Natural killer cell (primary cell): ENCODE data around the gene PTRH1. TPM values are rescaled to one million over a fixed set of nuclear protein-coding genes. Genes with fewer than 3 reads are reported as not detected.

Experiments used
- ATAC-seq, 3 donors: fragments of 150-1000 bp in 2 of 3; fragments of 200-7000 bp in 1 of 3; cut with Tn5 transposase; 1 replicate in 1 of 3; 2 replicates in 2 of 3; pipeline ENCODE4 v1.10.0; 2021; ENCODE audit warnings: mild to moderate bottlenecking in 2 of 3, moderate library complexity in 2 of 3
- DNase-seq, 2 donors: peaks; one replicate each; pipeline versions ENCODE4 v3.0.0 to v3.0.0-alpha.2; 2013 to 2021; ENCODE audit warnings: mixed read lengths in 1 of 2
- H3K27ac ChIP-seq: one replicate; pipeline ENCODE4 v1.5.1; 2013; ENCODE audit warnings: mild to moderate bottlenecking, low read length
- H3K27me3 ChIP-seq: one replicate; pipeline ENCODE4 v1.6.1; 2013; ENCODE audit warnings: low read length; ENCODE audit not compliant: control insufficient read depth, insufficient read depth
- H3K36me3 ChIP-seq: one replicate; pipeline ENCODE4 v1.6.1; 2013; ENCODE audit warnings: low read length; ENCODE audit not compliant: control insufficient read depth, insufficient read depth
- H3K4me1 ChIP-seq: one replicate; pipeline ENCODE4 v1.6.1; 2013; ENCODE audit warnings: low read length; ENCODE audit not compliant: control insufficient read depth, insufficient read depth
- H3K4me3 ChIP-seq: one replicate; pipeline ENCODE4 v1.5.1; 2013; ENCODE audit warnings: low read length
- H3K9me3 ChIP-seq: one replicate; pipeline ENCODE4 v1.6.1; 2013; ENCODE audit warnings: low read length; ENCODE audit not compliant: control insufficient read depth, insufficient read depth
- H3K27ac Mint-ChIP-seq, 2 donors: one replicate each; pipeline ENCODE4 v1.8.0; 2022; ENCODE audit warnings: mild to moderate bottlenecking in 2 of 2, mixed read lengths in 2 of 2, moderate library complexity in 1 of 2
- H3K27me3 Mint-ChIP-seq, 2 donors: one replicate each; pipeline ENCODE4 v1.8.0; 2022; ENCODE audit warnings: low read depth in 2 of 2, mixed read lengths in 2 of 2
- H3K36me3 Mint-ChIP-seq: one replicate; pipeline ENCODE4 v1.8.0; 2022; ENCODE audit warnings: mixed read lengths
- H3K4me1 Mint-ChIP-seq, 2 donors: one replicate each; pipeline ENCODE4 v1.8.0; 2022; ENCODE audit warnings: mixed read lengths in 2 of 2
- H3K4me3 Mint-ChIP-seq: one replicate; pipeline ENCODE4 v1.8.0; 2022; ENCODE audit warnings: mild to moderate bottlenecking, moderate library complexity, mixed read lengths
- H3K9me3 Mint-ChIP-seq, 2 donors: one replicate each; pipeline ENCODE4 v1.8.0; 2022; ENCODE audit warnings: mixed read lengths in 2 of 2
- WGBS: methylation state at CpG from one replicate; pipeline ENCODE4 v1.1.7; 2013; ENCODE audit warnings: missing lambda C conversion rate; ENCODE audit not compliant: insufficient coverage; 5-methylcytosine and 5-hydroxymethylcytosine counted together
- intact Hi-C: fragments of 100-400 bp; cut with micrococcal nuclease; formaldehyde crosslinking; loops from one replicate; pipeline ENCODE4 v1.14.2; 2022
- total RNA-seq, 4 donors: library from RNA; stranded (reverse); fragments of 120-200 nt in 1 of 4; gene quantifications; one replicate each; pipeline versions ENCODE4 v1.2.3 to v1.2.4, GENCODE V29; 2013 to 2022
- TF ChIP-seq, protein P1 (sequence below): fragments of 200-600 bp; IDR thresholded peaks from one replicate; pipeline ENCODE4 v1.8.0; 2022; ENCODE audit warnings: antibody characterized with exemption

Gene PTRH1
- total RNA-seq, 3 donors from 2014 or later (not counting 1 experiment from before 2014, with no cell fraction given), result 6.9 to 11.5 (median 11.0) TPM

GRCh38 chr9:127720031-127720864 is 4.8 kb upstream of the PTRH1 start:
- Mint-ChIP-seq H3K36me3 (no peaks in the 10 kb centered on the region), H3K4me3 (peak overlapping the region; percentile 26), H3K27me3 (no peaks in the 10 kb centered on the region), H3K9me3 (no peaks in the 10 kb centered on the region), H3K27ac (peak overlapping the region; percentile 59 to 81), H3K4me1 (peaks cover 26 to 30% of the 10 kb centered on the region in 2 donors)
- TF ChIP-seq, protein P1, sequence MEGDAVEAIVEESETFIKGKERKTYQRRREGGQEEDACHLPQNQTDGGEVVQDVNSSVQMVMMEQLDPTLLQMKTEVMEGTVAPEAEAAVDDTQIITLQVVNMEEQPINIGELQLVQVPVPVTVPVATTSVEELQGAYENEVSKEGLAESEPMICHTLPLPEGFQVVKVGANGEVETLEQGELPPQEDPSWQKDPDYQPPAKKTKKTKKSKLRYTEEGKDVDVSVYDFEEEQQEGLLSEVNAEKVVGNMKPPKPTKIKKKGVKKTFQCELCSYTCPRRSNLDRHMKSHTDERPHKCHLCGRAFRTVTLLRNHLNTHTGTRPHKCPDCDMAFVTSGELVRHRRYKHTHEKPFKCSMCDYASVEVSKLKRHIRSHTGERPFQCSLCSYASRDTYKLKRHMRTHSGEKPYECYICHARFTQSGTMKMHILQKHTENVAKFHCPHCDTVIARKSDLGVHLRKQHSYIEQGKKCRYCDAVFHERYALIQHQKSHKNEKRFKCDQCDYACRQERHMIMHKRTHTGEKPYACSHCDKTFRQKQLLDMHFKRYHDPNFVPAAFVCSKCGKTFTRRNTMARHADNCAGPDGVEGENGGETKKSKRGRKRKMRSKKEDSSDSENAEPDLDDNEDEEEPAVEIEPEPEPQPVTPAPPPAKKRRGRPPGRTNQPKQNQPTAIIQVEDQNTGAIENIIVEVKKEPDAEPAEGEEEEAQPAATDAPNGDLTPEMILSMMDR, result no peak
- no peak for ATAC-seq
- intact Hi-C loops, result no loop called here
- WGBS, result 78% methylated on average over 12 of the region's 12 CpGs
- DNase-seq, result peak in 1 of 2 donors; percentile 65
- Histone ChIP-seq H3K27me3 (no peaks in the 10 kb centered on the region), H3K4me3 (peak overlapping the region; percentile 3), H3K36me3 (no peaks in the 10 kb centered on the region), H3K9me3 (no peaks in the 10 kb centered on the region), H3K27ac (peak overlapping the region; percentile 59), H3K4me1 (peaks cover 59% of the 10 kb centered on the region)

GRCh38 chr9:127717766-127718165 is 2.3 kb upstream of the PTRH1 start:
- Histone ChIP-seq H3K27ac (no peak overlapping the region), H3K27me3 (no peaks in the 10 kb centered on the region), H3K4me3 (no peak overlapping the region), H3K36me3 (no peaks in the 10 kb centered on the region), H3K9me3 (no peaks in the 10 kb centered on the region), H3K4me1 (peaks cover 67% of the 10 kb centered on the region)
- intact Hi-C loops, result no loop called here
- Mint-ChIP-seq H3K36me3 (no peaks in the 10 kb centered on the region), H3K27ac (peak overlapping the region in 1 of 2 donors; percentile 36), H3K4me3 (peak overlapping the region; percentile 21), H3K27me3 (no peaks in the 10 kb centered on the region), H3K9me3 (no peaks in the 10 kb centered on the region), H3K4me1 (peaks cover 31 to 32% of the 10 kb centered on the region in 2 donors)
- ATAC-seq (no peak), DNase-seq (no peak)
- WGBS, result 95% methylated on average over 4 of the region's 5 CpGs
- TF ChIP-seq, protein P1, result no peak

GRCh38 chr9:127716412-127716811 is 949 bp upstream of the PTRH1 start:
- no peak for DNase-seq
- ATAC-seq, result no peak
- Mint-ChIP-seq H3K4me3 (peak overlapping the region; percentile 99), H3K27me3 (no peaks in the 10 kb centered on the region), H3K9me3 (no peaks in the 10 kb centered on the region), H3K27ac (peak overlapping the region; percentile 93 to 94), H3K4me1 (peaks cover 32 to 37% of the 10 kb centered on the region in 2 donors), H3K36me3 (no peaks in the 10 kb centered on the region)
- TF ChIP-seq, protein P1, result no peak
- peak overlapping the region; percentile 54 for H3K27ac ChIP-seq
- H3K4me1 ChIP-seq, result peaks cover 63% of the 10 kb centered on the region
- 89% methylated on average over 9 of the region's 9 CpGs for WGBS
- H3K27me3 ChIP-seq, result no peaks in the 10 kb centered on the region
- H3K4me3 ChIP-seq, result no peak overlapping the region
- no peaks in the 10 kb centered on the region for H3K36me3 ChIP-seq
- H3K9me3 ChIP-seq, result no peaks in the 10 kb centered on the region
- intact Hi-C loops, result no loop called here
